ENCODE data around the gene PEX14.
"Not testable (repeated sequence)": the region's sequence is repeated elsewhere in the genome, so short reads cannot be mapped to it uniquely, and the experiment has no call there.

Gene PEX14

DNA sequence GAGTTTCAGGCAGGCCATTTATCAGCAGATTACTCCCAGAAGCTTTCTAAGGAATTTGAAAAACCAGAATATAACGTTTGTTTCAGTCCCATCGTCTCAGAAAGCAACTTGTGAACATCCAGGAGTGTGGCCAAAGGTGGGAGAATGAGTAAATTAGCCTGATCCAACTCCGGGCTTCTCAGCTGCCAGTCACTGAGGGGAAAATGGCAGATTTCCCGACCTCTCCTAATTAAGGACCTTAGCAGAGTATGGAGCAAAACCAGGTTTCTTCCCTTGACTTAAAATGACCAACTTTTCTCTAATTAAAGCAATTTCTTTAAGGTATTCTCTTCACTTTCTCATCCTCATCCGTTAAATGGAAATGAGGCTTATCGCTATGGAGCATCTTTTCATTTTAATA is 23.9 kb upstream of the PEX14 start:
- DNase-seq (ENCODE audit: low spot score) = no peak

DNA sequence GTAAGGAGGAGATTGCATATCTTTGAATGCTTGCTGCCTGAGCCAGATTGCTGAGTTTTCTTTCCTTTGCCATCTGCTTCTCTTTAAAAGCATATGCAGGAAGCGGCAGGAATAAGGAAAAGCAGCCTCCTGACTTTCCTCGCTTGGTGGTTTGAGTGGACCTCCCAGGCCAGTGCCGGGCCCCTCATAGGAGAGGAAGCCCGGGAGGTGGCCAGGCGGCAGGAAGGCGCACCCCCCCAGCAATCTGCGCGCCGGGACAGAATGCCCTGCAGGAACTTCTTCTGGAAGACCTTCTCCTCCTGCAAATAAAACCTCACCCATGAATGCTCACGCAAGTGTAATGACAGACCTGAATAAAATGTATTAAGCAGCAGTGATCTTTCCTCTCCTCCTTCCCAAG is 23.5 kb upstream of the PEX14 start:
- DNase-seq (ENCODE audit: low spot score) = no peak

DNA sequence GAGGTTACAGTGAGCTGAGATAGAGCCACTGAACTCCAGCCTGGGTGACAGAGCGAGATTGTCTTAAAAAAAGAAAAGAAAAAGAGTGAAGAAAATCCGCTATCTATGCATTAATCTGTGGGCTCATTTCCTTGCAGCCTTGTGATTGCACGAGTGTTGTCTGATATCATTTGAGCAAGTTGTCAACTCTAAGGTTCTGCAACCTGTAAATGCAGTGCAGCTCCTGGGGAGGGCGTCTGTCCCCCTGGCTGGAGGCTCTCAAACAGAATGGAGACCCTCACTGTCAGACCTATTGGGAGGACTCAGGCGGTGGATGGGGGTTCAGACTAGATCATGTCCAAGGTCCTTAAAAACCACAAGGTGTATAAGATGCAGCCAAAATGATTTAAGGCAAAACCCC is 18.7 kb upstream of the PEX14 start:
- no peak for DNase-seq (ENCODE audit: low spot score)

DNA sequence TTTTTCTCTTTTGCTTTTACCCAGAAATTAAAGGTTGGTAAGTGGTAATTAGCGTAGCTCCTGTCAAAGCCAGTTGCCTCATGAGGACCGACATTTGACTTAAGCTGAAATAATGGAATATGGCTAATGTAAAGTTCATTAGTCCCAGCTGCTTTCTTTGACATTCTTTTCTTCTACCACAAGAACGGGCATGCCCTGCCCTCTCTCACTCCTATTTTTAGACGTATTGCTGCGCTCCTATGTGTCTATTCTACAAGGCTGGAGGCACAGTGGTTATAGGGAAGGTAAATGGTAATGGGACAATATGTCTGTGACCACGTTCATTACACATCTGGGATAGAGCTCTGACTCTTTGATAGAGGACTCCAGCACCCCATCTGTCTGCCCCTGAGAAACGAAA is 18.1 kb upstream of the PEX14 start:
- DNase-seq (ENCODE audit: low spot score) = no peak

DNA sequence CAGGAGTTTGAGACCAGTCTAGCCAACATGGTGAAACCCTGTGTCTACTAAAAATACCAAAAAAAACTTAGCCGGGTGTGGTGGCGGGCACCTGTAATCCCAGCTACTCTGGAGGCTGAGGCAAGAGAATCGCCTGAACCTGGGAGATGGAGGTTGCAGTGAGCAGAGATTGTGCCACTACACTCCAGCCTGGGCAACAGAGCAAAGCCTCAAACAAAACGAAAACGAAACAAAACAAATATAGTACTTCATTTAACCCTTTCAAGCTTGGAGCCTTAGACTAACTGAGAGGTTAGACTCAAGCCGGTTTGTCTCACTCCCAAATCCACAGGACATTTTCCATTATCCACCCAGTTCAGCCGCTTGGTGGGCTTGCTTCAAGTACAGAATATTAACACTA is 17.3 kb upstream of the PEX14 start:
- DNase-seq (ENCODE audit: low spot score) = not testable (repeated sequence)

DNA sequence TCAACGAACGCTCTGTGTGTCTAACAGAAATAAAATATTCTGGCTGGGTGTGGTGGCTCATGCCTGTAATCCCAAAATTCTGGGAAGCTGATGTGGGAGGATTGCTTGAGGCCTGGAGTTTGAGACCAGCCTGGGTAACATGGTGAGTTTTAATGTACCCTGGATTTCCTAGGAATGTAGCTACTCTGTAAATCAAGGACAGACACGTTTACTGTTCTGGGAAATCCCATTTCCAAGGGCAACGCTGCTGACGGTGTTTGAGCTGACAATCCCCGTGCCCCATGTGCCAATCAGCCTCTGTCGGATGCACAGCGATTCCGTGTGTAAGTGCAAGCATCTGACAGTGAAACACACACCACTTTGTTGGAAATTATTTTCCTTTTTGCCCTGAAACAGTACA is 16.9 kb upstream of the PEX14 start:
- DNase-seq (ENCODE audit: low spot score) = no peak

DNA sequence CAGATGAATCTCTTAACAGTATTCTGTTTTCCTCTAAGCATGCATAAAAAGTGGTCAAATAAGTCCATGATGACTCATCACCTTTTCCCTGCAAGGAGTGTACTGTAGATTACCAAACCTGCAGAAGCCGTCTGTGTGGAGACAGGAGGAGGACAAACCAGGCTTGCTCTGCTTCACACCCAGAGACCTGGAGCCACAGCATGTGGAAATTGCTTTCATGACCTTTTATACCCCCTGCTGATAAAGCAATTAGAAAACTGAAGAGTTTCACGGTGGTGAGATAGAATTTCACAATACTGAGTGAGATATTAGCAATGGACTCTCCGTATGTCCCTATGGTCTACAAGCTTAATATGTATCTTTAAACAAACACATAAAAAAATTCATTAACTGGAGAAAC is 15.6 kb upstream of the PEX14 start:
- DNase-seq (ENCODE audit: low spot score) = no peak

DNA sequence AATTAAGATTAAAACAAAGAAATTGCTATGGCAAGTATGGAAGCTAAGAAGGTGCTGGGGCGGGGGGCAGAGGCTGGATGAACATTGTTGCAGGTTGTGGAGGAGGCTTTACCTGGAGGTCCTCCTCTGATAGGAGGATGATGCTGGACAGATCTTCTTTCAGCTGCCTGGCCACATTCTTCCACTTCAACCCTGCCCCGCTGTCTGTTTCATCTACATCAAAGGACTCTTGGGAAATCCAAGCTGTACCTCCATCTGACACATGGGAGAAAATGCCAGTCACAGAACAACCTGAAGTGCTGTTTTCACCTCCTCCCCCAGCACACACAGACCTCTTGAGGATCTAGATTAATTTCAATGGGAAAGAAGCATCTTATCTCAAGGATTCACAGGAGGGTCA is 7.7 kb upstream of the PEX14 start:
- DNase-seq (ENCODE audit: low spot score) = no peak

DNA sequence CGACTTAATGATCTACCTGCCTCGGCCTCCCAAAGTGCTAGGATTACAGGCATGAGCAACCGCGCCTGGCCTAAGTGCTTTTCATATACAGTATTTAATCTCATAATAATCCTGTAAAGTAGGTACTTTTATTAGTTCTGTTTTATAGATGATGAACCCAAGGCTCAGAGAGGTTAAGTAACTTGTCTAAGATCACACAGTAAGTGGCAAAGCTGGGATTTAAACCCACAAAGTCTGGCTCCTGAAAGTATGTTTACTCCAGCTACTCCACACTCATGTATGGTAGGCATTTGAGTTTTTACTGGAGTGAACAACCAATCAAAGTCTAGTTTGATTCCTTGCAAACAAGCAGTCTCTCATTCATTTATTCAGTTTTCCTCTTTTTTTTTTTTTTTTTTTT is 4.7 kb upstream of the PEX14 start:
- DNase-seq (ENCODE audit: low spot score) = no peak

DNA sequence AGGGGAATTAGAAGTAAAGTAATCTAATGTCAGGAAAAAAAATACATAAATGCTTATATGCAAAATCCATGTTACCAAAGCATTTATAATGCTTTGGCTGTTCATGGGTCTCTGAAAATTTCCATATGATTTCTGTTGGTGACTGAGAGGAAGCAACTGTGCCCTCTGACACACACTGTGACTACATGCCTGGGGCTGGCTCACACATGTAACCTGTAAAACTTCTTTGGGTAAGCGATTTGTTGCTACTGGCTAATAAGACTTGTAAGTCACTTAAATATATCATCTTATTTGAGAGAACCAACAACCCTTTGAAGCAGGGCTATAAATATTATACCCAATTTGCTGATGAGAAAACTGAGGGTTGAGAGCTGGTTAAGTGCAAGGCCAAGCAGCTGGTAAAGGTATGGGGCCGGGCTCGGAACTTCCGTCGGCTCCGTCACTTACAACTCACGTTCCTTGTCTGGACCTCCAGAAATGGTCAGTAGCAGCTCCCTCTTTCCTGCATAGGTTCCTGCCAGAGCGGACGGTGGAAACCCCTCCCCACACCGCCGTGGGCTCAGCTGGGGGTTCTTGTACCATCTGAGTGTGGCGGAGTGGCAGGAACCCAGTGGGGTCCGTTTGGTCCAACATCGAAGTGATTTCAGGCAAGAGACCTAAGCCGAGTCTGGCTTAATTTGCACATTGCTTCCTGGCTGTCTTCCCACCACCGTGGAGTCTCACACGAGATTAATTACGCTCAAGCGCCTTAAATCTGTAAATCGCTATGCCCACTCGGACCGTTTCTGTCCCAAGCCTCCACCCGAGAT is 3.1 kb upstream of the PEX14 start:
- DNase-seq (ENCODE audit: low spot score) = peak; percentile 56

DNA sequence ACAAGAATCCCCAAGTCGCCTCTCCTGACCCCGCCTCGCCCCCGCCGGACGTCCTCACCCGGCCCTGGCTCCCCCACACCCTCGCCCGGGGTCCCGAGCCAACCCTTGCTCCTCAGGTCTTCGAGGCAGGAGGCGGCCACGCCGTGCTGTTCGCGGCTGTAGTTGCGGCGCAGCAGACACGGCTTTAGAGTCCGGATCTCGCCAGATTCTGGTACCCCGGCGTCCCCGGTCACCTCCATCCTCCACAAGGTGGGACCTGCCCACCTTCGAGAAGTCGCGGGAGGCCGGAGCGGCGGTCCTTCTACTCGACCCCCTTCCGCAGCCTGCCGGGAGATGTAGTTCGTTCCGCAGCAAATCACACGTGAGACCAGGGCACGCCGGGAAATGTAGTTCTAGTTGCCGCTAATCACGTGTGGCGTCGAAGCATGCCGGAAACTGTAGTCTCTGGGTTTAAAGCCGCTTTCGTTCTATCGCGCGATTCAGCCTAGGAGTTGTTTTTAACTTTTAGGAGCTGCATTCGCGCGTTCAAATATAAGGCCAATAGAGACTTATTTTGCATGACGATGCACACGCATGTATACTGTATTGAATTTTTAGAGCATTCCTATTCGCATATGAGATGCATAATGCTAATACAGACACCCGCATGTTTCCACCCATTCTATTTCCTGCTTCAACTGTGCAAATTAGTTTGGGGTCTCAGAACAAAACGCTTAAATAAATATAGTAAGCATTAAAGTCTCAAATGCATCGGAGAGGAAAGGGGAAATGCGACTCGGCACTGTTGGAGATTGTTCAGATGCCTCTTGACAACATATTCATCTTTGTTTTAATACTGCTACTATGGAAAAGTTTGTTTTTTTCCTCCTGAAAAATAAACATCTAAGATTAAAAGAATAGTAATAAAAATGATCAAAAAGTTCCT is 2.3 kb upstream of the PEX14 start, which contains the start of gene DFFA:
Gene DFFA (minus strand): TSS at position 310 of the 925 bp plus-strand sequence. CDS start 71 bp downstream, at position 239.
- peak; percentile 96 for DNase-seq (ENCODE audit: low spot score)

DNA sequence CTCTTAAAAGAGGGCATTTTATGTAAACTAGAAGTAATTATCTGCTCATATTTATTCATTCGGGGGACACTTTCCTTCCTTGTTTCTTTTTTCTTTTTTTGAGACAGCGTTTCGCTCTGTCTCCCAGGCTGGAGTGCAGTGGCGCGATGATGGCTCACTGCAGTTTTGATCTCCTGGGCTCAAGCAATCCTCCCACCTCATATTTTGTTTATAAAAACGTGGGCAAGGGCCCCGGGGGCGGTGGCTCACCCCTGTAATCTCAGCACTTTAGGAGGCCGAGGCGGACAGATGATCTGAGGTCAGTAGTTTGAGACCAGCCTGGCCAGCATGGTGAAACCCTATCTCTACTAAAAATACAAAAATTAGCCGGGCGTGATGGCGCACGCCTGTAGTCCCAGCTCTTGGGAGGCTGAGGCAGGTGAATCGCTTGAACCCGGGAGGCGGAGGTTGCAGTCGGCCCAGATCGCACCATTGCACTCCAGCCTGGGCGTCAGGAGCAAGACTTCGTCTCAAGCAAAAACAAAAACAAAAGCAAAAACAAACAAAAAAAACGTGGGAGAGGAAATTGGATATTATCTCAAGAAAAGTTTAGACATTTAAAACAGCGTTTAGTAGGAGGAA is 1.5 kb upstream of the PEX14 start:
- no peak for DNase-seq (ENCODE audit: low spot score)

DNA sequence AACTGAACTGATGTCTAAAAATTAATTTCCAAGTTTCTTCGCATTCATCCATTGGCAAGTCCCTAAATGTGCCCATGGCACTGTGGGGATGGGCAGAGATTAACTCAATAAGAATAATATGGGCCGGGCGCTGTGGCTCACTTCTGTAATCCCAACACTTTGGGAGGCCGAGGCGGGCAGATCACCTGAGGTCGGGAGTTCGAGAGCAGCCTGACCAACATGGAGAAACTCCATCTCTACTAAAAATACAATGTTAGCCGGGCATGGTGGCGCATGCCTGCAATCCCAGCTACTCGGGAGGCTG is 489 bp upstream of the PEX14 start:
- not testable (repeated sequence) for DNase-seq (ENCODE audit: low spot score)

DNA sequence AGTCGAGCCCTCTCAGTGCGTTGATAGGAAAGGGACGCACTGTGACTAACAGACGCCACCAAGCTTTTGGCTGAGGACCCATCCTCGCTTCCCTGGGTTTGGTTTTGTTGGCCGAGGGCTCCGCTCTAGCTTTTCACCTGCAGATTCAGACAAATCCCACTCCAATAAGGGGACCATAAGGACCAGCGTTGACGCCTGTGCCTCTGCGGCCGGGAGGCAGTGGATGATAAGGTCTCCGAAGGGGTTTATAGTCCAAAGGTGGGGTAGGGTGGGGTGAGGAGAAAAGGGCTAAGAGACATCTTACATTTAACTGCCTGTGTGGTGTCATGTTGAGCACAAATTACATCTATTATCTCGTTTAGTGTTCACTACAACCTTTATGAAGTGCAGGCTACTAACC is 760 bp downstream of the PEX14 start:
- DNase-seq (ENCODE audit: low spot score) = no peak

DNA sequence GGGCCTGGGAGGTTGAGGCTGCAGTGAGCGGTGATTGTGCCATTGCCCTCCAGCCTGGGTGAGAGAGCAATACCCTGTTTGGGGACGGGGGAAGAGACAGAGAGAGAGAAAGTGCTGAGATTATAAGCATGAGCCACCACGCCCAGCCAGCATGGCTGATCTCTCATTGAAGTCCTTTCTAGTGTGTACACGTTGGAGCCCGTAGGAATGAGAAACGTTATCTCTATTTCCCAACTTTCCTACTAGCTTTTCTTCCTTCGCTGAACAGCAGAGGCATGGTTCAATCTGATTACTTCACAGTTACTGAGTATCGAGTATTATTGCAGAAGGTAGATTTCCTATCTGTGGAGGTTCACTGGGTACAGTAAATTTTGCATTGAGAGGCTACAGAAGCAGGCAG is 4.5 kb downstream of the PEX14 start:
- DNase-seq (ENCODE audit: low spot score) = no peak

DNA sequence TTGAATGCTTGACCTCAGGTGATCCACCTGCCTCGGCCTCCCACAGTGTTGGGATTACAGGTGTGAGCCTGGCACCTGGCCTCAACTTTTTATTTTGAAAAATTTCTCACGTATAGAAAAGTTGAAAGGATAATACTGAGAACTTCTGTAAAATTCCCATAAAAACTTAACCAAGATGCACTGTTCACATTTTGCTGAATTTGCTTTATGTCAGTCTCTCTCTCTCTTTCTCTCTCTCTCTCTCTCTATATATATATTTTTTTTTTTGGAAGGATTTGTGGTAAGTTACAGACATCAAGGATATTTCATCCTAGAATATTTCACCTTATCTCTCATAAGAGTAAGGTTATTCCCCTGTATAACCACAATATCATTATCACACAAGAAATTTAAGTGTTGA is 5.9 kb downstream of the PEX14 start:
- DNase-seq (ENCODE audit: low spot score) = no peak

DNA sequence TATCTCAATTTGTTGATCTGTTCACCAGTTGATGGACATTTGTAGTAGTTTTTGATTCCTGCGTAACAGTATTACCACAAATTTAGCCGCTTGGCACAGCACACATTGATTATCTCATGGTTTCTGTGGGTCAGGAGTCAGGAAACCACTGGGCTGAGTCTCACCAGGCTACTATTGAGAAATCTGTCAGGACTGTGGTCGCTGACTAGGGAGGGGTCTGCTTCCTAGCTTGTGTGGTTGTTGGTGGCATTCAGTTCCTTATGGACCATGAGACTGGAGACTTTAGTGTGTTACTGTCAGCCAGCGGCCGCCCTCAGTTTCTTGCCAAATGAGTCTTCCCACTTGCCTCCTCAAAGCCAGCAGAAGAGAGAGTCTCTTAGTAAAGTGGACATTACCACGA is 9.8 kb downstream of the PEX14 start:
- DNase-seq (ENCODE audit: low spot score) = no peak

DNA sequence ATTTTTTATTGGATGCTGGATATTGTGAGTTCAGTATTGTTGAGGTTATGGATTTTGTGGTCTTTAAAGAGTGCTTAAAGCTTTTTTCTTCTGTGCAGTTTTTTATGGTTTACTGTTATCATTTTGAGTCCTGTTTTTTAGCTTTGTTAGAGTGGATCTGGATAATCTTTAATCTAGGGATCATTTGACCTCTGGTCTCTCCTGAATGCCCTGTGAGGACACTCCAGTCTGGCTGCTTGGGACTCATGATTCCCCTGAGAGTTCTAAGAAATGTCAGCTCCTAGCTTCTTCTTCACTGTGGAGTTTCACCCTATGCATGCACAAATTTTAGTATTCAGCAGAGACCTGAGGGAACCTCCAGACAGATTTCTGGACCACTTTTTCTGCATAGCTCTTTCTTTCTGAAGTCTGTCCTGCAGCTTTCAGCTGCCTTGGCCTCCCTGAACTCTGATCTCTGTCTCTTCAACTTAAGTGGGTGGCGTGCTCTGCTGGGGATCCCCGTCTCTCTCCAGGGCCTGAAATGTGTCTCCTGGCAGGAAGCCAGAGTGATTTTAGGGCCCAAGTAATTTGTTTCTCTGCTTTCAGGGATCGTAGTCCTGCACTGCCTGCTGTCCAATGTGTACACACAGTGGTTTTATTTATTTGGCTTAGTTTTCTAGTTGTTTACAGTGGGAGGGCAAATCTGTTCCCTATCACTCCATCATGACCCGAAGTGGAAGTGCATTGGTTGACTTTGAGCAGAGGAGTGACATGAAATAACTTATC is 14.7 kb downstream of the PEX14 start:
- DNase-seq (ENCODE audit: low spot score) = no peak

DNA sequence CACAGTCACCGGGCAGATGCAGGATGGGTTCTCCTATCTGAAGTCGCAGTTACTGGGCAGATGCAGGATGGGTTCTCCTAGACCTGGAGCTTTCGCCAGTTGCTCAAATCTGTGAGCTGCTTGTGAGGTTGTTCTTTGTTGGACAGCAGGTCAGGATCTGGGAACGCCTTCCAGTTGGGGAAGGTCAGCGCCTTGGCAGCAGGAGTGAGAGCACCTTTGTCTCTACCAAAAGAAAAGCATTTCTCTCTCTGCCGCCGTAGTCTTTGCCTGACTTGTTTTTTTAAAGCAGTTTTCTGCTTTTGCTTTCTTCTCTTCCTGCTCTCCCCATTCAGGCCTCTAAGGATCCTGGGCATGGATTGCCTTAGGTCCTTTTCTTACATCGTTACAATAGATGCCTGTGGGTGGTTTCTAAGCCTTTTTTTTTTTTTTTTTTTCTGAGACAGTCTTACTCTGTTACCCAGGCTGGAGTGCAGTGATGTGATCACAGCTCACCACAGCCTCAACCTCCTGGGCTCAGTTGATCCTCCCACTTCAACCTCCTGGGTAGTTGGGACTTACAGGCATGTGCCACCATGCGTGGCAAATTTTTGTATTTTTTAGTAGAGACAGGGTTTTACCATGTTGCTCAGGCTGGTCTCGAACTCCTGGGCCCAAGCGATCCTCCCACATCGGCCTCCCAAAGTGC is 15.7 kb downstream of the PEX14 start:
- peak; percentile 58 for DNase-seq (ENCODE audit: low spot score)

DNA sequence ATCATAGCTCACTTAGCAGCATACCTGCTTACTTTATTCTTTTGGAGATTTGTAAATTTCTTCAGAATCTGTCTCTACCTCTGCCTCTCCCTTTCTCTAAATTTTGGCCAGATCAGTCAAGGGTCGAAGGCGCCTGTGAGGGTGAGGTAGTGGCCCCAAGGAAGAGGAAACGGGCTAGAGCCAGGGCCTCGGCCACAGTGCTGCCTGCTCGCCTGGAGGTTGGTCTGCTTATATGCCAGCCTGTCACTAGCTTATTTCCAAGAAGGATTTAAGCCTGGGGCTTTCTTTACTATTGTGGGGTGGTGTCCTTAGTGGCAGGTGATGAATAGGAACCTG is 19.6 kb downstream of the PEX14 start:
- DNase-seq (ENCODE audit: low spot score) = no peak

DNA sequence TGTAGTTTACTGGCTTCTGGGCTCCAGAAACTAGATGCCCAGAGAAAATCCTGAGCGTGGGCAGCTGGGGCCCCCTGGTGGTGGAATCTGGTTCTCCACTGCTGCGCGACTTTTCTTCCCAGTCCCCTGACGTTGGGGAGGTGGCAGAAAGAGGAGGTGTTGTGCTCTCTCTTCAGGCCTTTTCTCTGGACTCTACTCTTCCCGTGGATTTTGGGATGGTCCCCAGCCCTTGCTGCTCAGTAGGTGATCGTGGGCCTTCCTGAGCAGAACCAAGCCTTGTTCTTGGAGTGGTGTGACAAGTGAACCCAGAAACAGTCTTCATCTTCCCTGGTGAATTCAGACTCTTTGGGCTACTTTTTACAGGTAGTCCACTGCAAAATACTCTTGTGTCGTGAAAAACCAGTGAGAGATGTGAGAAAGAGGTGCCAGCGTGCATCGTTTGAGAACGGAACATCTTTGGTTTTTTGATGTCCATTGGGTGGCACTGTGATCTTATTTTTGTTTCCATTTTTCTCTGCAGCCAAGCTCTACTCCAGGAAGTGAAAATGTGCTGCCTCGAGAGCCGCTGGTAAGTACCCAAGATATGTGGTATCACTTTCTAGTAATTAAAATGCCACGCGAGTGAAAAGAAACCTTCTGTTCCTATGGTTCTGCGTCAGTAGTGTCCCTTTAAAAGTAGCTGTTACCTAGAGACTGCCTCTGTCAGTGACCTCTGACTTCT is 20.2 kb downstream of the PEX14 start:
- peak; percentile 88 for DNase-seq (ENCODE audit: low spot score)

Data from ecto neural progenitor cell (in vitro differentiated cells).